ENCODE results near the gene DPF3. TPM values are rescaled to one million over a fixed set of nuclear protein-coding genes. Genes with fewer than 3 reads are reported as not detected.
A peak's percentile ranks its signal among the peaks of the same experiment; 100 is the strongest.

Gene DPF3
- total and polyA plus RNA-seq, 2 donors (not counting 1 experiment from before 2014, with no cell fraction given) = 7.6 to 13.7 TPM

GRCh38 chr14:72683787-72684186 lies 210.1 kb downstream of the DPF3 start:
- Histone ChIP-seq H3K4me3 (replicated peaks in 1 of 4; ENCODE audit: control extremely low read depth in 1 of 4, insufficient read depth in 1 of 4, low read depth in 3 of 4, low read length in 4 of 4) (no peak overlapping the region), H3K36me3 (ENCODE audit: control insufficient read depth, insufficient read depth, low read length) (peaks cover 5% of the 10 kb centered on the region), H3K27ac (ENCODE audit: insufficient read depth, low read length) (no peak overlapping the region), H3K4me2 (ENCODE audit: extremely low read depth, insufficient read depth, low read length) (no peak overlapping the region), H3K27me3 (ENCODE audit: control insufficient read depth, insufficient read depth, low read length) (no peaks in the 10 kb centered on the region), H3K79me2 (ENCODE audit: control insufficient read depth, insufficient read depth, low read length) (no peaks in the 10 kb centered on the region), H3K9me3 (ENCODE audit: control insufficient read depth, insufficient read depth, low read depth, low read length) (no peaks in the 10 kb centered on the region), H3K4me1 (ENCODE audit: control insufficient read depth, extremely low read depth, insufficient read depth, low read length) (peaks cover 19% of the 10 kb centered on the region), H2AFZ (ENCODE audit: low read length) (no peak overlapping the region), H3K9ac (ENCODE audit: insufficient read depth, low read length) (no peak overlapping the region), H4K20me1 (ENCODE audit: control insufficient read depth, extremely low read depth, insufficient read depth, low read length) (no peaks in the 10 kb centered on the region)
- no peak for DNase-seq (ENCODE audit: low read depth in 2 of 2)
- TF ChIP-seq EZH2 (IDR thresholded peaks at IDR 0.05; ENCODE audit: low read length, missing control alignments) = no peak
- no peak for TF ChIP-seq CTCF (conservative IDR thresholded peaks at IDR 0.05 in 1 of 2, IDR thresholded peaks at IDR 0.05 in 1 of 2; ENCODE audit: low read depth in 1 of 2, low read length in 2 of 2)

GRCh38 chr14:72682188-72682587 lies 211.7 kb downstream of the DPF3 start:
- no peak overlapping the region for H3K9ac ChIP-seq (ENCODE audit: insufficient read depth, low read length)
- no peak overlapping the region for H3K27ac ChIP-seq (ENCODE audit: insufficient read depth, low read length)
- TF ChIP-seq CTCF (conservative IDR thresholded peaks at IDR 0.05 in 1 of 2, IDR thresholded peaks at IDR 0.05 in 1 of 2; ENCODE audit: low read depth in 1 of 2, low read length in 2 of 2) = no peak
- no peak for TF ChIP-seq EZH2 (IDR thresholded peaks at IDR 0.05; ENCODE audit: low read length, missing control alignments)
- no peak overlapping the region for H3K4me3 ChIP-seq (replicated peaks in 1 of 4; ENCODE audit: control extremely low read depth in 1 of 4, insufficient read depth in 1 of 4, low read depth in 3 of 4, low read length in 4 of 4)
- peaks cover 2% of the 10 kb centered on the region for H3K36me3 ChIP-seq (ENCODE audit: control insufficient read depth, insufficient read depth, low read length)
- H3K4me1 ChIP-seq (ENCODE audit: control insufficient read depth, extremely low read depth, insufficient read depth, low read length) = peaks cover 29% of the 10 kb centered on the region
- H3K27me3 ChIP-seq (ENCODE audit: control insufficient read depth, insufficient read depth, low read length) = no peaks in the 10 kb centered on the region
- no peaks in the 10 kb centered on the region for H3K9me3 ChIP-seq (ENCODE audit: control insufficient read depth, insufficient read depth, low read depth, low read length)
- no peak overlapping the region for H3K4me2 ChIP-seq (ENCODE audit: extremely low read depth, insufficient read depth, low read length)
- no peaks in the 10 kb centered on the region for H4K20me1 ChIP-seq (ENCODE audit: control insufficient read depth, extremely low read depth, insufficient read depth, low read length)
- no peaks in the 10 kb centered on the region for H3K79me2 ChIP-seq (ENCODE audit: control insufficient read depth, insufficient read depth, low read length)
- no peak overlapping the region for H2AFZ ChIP-seq (ENCODE audit: low read length)
- DNase-seq (ENCODE audit: low read depth in 2 of 2) = peak; percentile 39 to 47

GRCh38 chr14:72680853-72681640 lies 212.9 kb downstream of the DPF3 start:
- no peak overlapping the region for H2AFZ ChIP-seq (ENCODE audit: low read length)
- no peak overlapping the region for H3K4me3 ChIP-seq (replicated peaks in 1 of 4; ENCODE audit: control extremely low read depth in 1 of 4, insufficient read depth in 1 of 4, low read depth in 3 of 4, low read length in 4 of 4)
- no peak overlapping the region for H3K4me2 ChIP-seq (ENCODE audit: extremely low read depth, insufficient read depth, low read length)
- H3K9me3 ChIP-seq (ENCODE audit: control insufficient read depth, insufficient read depth, low read depth, low read length) = no peaks in the 10 kb centered on the region
- H3K4me1 ChIP-seq (ENCODE audit: control insufficient read depth, extremely low read depth, insufficient read depth, low read length) = peaks cover 27% of the 10 kb centered on the region
- H3K27me3 ChIP-seq (ENCODE audit: control insufficient read depth, insufficient read depth, low read length) = no peaks in the 10 kb centered on the region
- H3K79me2 ChIP-seq (ENCODE audit: control insufficient read depth, insufficient read depth, low read length) = no peaks in the 10 kb centered on the region
- no peak overlapping the region for H3K27ac ChIP-seq (ENCODE audit: insufficient read depth, low read length)
- no peak for TF ChIP-seq CTCF (conservative IDR thresholded peaks at IDR 0.05 in 1 of 2, IDR thresholded peaks at IDR 0.05 in 1 of 2; ENCODE audit: low read depth in 1 of 2, low read length in 2 of 2)
- TF ChIP-seq EZH2 (IDR thresholded peaks at IDR 0.05; ENCODE audit: low read length, missing control alignments) = no peak
- no peak for DNase-seq (ENCODE audit: low read depth in 2 of 2)
- H4K20me1 ChIP-seq (ENCODE audit: control insufficient read depth, extremely low read depth, insufficient read depth, low read length) = no peaks in the 10 kb centered on the region
- no peak overlapping the region for H3K9ac ChIP-seq (ENCODE audit: insufficient read depth, low read length)
- peaks cover 2% of the 10 kb centered on the region for H3K36me3 ChIP-seq (ENCODE audit: control insufficient read depth, insufficient read depth, low read length)

Measured in fibroblast of lung (primary cell).